Esophagus squamous epithelium (tissue), 5 donors: ENCODE data around the gene THAP5. TPM values are rescaled to one million over a fixed set of nuclear protein-coding genes. Genes with fewer than 3 reads are reported as not detected.
"Not testable (repeated sequence)": the region's sequence is repeated elsewhere in the genome, so short reads cannot be mapped to it uniquely, and the experiment has no call there.

ENCODE experiments used
- DNase-seq: peaks from one replicate; lab custom pipeline; 2025; lab: John Stamatoyannopoulos, UW
- H3K27ac ChIP-seq, 4 donors: fragments of 200-600 bp; sonication (generic); one replicate each; pipeline ENCODE4 v1.5.1; 2016 to 2019; ENCODE audit warnings: mild to moderate bottlenecking in 1 of 4
- H3K27me3 ChIP-seq, 4 donors: fragments of 200-600 bp; sonication (generic); 1 replicate in 3 of 4; 2 replicates in 1 of 4; pipeline versions ENCODE4 v1.5.1 to v1.6.0; 2017 to 2021; ENCODE audit warnings: antibody characterized with exemption in 1 of 4
- H3K36me3 ChIP-seq, 3 donors: fragments of 200-600 bp; sonication (generic); one replicate each; pipeline ENCODE4 v1.5.1; 2016 to 2019
- H3K4me1 ChIP-seq, 3 donors: fragments of 200-600 bp; sonication (generic); one replicate each; pipeline ENCODE4 v1.5.1; 2017 to 2019
- H3K4me3 ChIP-seq, 4 donors: fragments of 200-600 bp; sonication (generic); 1 replicate in 3 of 4; 2 replicates in 1 of 4; pipeline ENCODE4 v1.5.1; 2016 to 2019; ENCODE audit warnings: mild to moderate bottlenecking in 2 of 4, moderate library complexity in 1 of 4
- H3K9me3 ChIP-seq, 3 donors: fragments of 200-600 bp; sonication (generic); one replicate each; pipeline ENCODE4 v1.5.1; 2016 to 2019
- CTCF ChIP-seq, 6 experiments: fragments of 450-650 bp in 4 of 6; fragments of 200-600 bp in 2 of 6; sonication (generic) in 2 of 6; IDR thresholded peaks; one replicate each; pipeline ENCODE4 v1.5.1; 2016 to 2019; ENCODE audit warnings: antibody characterized with exemption in 6 of 6, mild to moderate bottlenecking in 4 of 6, moderate library complexity in 4 of 6
- POLR2A ChIP-seq, 4 donors: fragments of 450-650 bp; IDR thresholded peaks; one replicate each; pipeline ENCODE4 v1.6.1; 2017; ENCODE audit warnings: antibody characterized with exemption in 4 of 4, mild to moderate bottlenecking in 4 of 4, moderate library complexity in 3 of 4
- WGBS, 2 donors: methylation state at CpG; one replicate each; pipeline ENCODE4 v1.1.5; 2018; 5-methylcytosine and 5-hydroxymethylcytosine counted together
- intact Hi-C: fragments of 100-400 bp; cut with DNase I; formaldehyde crosslinking; loops from one replicate; pipeline ENCODE4 v1.15.0; 2022
- total RNA-seq, 4 donors: library from RNA; depleted of rRNA; stranded (reverse); fragments of >200 nt; gene quantifications; one replicate each; pipeline ENCODE4 v1.1.0, GENCODE V29; 2016
- donor health status: DM: yes; HTN: yes; CAD: no.

THAP5 gene
- total RNA-seq, 4 donors from 2014 or later: 7.7 to 19.7 (median 15.9) TPM

- TF ChIP-seq CTCF (IDR thresholded peaks at IDR 0.05) (no peak), POLR2A (IDR thresholded peaks at IDR 0.05) (no peak)
- no peak overlapping the region for H3K27ac ChIP-seq
- H3K9me3 ChIP-seq: peaks cover 4 to 21% (median 14%) of the 10 kb centered on the region in 3 donors
- H3K36me3 ChIP-seq: peaks cover 0 to 10% (median 0%) of the 10 kb centered on the region in 3 donors
- intact Hi-C loops: no loop called here
- no peak overlapping the region for H3K4me3 ChIP-seq
- WGBS, 2 donors: 95 to 98% methylated on average over 3 of the region's 3 CpGs
- DNase-seq: no peak
- H3K27me3 ChIP-seq: no peaks in the 10 kb centered on the region
- no peaks in the 10 kb centered on the region for H3K4me1 ChIP-seq
Measured at GRCh38 chr7:108557191-108557590, 12.3 kb downstream of the THAP5 start.

- H3K27me3 ChIP-seq, DNase-seq, H3K27ac ChIP-seq, H3K36me3 ChIP-seq, H3K4me3 ChIP-seq, intact Hi-C loops, H3K4me1 ChIP-seq: not testable (repeated sequence)
- H3K9me3 ChIP-seq: peaks cover 4 to 21% (median 13%) of the 10 kb centered on the region in 3 donors
Measured at GRCh38 chr7:108556665-108557064, 12.8 kb downstream of the THAP5 start.

- H3K36me3 ChIP-seq, H3K4me1 ChIP-seq, DNase-seq, H3K27me3 ChIP-seq, H3K27ac ChIP-seq, H3K9me3 ChIP-seq, intact Hi-C loops, H3K4me3 ChIP-seq: not testable (repeated sequence)
- 72 to 92% methylated on average over 2 of the region's 2 CpGs for WGBS, 2 donors
Measured at GRCh38 chr7:108548141-108548896, 21.2 kb downstream of the THAP5 start.

GRCh38 chr7:108541478-108541877 is 28.0 kb downstream of the THAP5 start:
- DNase-seq: no peak
- no peak overlapping the region for H3K4me3 ChIP-seq
- no peaks in the 10 kb centered on the region for H3K36me3 ChIP-seq
- 61 to 64% methylated on average over 2 of the region's 2 CpGs for WGBS, 2 donors
- H3K4me1 ChIP-seq: no peaks in the 10 kb centered on the region
- intact Hi-C loops: no loop called here
- TF ChIP-seq CTCF (IDR thresholded peaks at IDR 0.05) (no peak), POLR2A (IDR thresholded peaks at IDR 0.05) (no peak)
- no peaks in the 10 kb centered on the region for H3K27me3 ChIP-seq
- no peak overlapping the region for H3K27ac ChIP-seq
- H3K9me3 ChIP-seq: no peaks in the 10 kb centered on the region

GRCh38 chr7:108538685-108539084 is 30.8 kb downstream of the THAP5 start:
- H3K27ac ChIP-seq, H3K4me1 ChIP-seq, intact Hi-C loops, H3K9me3 ChIP-seq, DNase-seq, H3K27me3 ChIP-seq, H3K36me3 ChIP-seq, H3K4me3 ChIP-seq: not testable (repeated sequence)
- 79 to 88% methylated on average over 4 of the region's 4 CpGs for WGBS, 2 donors

GRCh38 chr7:108538236-108538635 is 31.3 kb downstream of the THAP5 start:
- H3K27me3 ChIP-seq, DNase-seq, H3K36me3 ChIP-seq, H3K4me3 ChIP-seq, H3K9me3 ChIP-seq, H3K27ac ChIP-seq, intact Hi-C loops, H3K4me1 ChIP-seq: not testable (repeated sequence)
- WGBS, 2 donors: 48 to 54% methylated on average over 2 of the region's 2 CpGs

- DNase-seq: no peak
- Histone ChIP-seq H3K27ac (no peak overlapping the region), H3K4me3 (no peak overlapping the region), H3K9me3 (no peaks in the 10 kb centered on the region), H3K36me3 (no peaks in the 10 kb centered on the region), H3K27me3 (no peaks in the 10 kb centered on the region), H3K4me1 (no peaks in the 10 kb centered on the region)
- WGBS, 2 donors: 69 to 87% methylated on average over 2 of the region's 2 CpGs
- intact Hi-C loops: no loop called here
- no peak for TF ChIP-seq CTCF (IDR thresholded peaks at IDR 0.05)
- no peak for TF ChIP-seq POLR2A (IDR thresholded peaks at IDR 0.05)
Measured at GRCh38 chr7:108537229-108537628, 32.3 kb downstream of the THAP5 start.
